CD14-positive monocyte (primary cell): ENCODE results near the gene PGM5. TPM values are rescaled to one million over a fixed set of nuclear protein-coding genes. Genes with fewer than 3 reads are reported as not detected.

Experiments used
- DNase-seq, 3 donors: peaks; one replicate each; pipeline ENCODE4 v3.0.0-alpha.2; 2011 to 2022
- H2AFZ ChIP-seq: 2 replicates; pipeline ENCODE4 v1.6.0; 2012; ENCODE audit warnings: mild to moderate bottlenecking, low read depth, low read length, inconsistent platforms; ENCODE audit not compliant: insufficient read depth, poor library complexity, severe bottlenecking
- H3K27ac ChIP-seq, 2 donors: 1 replicate in 1 of 2; 2 replicates in 1 of 2; pipeline ENCODE4 v1.5.1; 2012 to 2013; ENCODE audit warnings: low read length in 2 of 2, control low read depth in 1 of 2, inconsistent platforms in 1 of 2, low read depth in 1 of 2, mild to moderate bottlenecking in 1 of 2
- H3K27me3 ChIP-seq, 2 donors: one replicate each; pipeline versions ENCODE4 v1.6.0 to v1.6.1; 2011 to 2013; ENCODE audit warnings: low read length in 2 of 2; ENCODE audit not compliant: control insufficient read depth in 2 of 2, insufficient read depth in 2 of 2
- H3K36me3 ChIP-seq, 2 donors: replicated peaks in 1 of 2; 1 replicate in 1 of 2; 2 replicates in 1 of 2; pipeline versions ENCODE4 v1.5.1 to v1.6.1; 2012 to 2013; ENCODE audit warnings: low read length in 2 of 2, control low read depth in 1 of 2, inconsistent platforms in 1 of 2, mild to moderate bottlenecking in 1 of 2; ENCODE audit not compliant: insufficient read depth in 2 of 2, control insufficient read depth in 1 of 2
- H3K4me1 ChIP-seq, 2 donors: 1 replicate in 1 of 2; 2 replicates in 1 of 2; pipeline versions ENCODE4 v1.5.1 to v1.6.1; 2012 to 2013; ENCODE audit warnings: low read length in 2 of 2, control low read depth in 1 of 2, inconsistent platforms in 1 of 2, mild to moderate bottlenecking in 1 of 2, moderate library complexity in 1 of 2; ENCODE audit not compliant: insufficient read depth in 2 of 2, control insufficient read depth in 1 of 2
- H3K4me2 ChIP-seq: replicated peaks from 2 replicates; pipeline ENCODE3; 2012; ENCODE audit warnings: low read length, moderate library complexity, mild to moderate bottlenecking; ENCODE audit not compliant: poor library complexity, severe bottlenecking; ENCODE audit errors: extremely low read depth
- H3K4me3 ChIP-seq, 3 experiments: fragments of 200-600 bp in 1 of 3; sonication (generic) in 1 of 3; replicated peaks in 1 of 3; 1 replicate in 2 of 3; 2 replicates in 1 of 3; pipeline ENCODE4 v1.5.1; 2011 to 2013; ENCODE audit warnings: low read length in 3 of 3, mild to moderate bottlenecking in 3 of 3, control low read depth in 2 of 3, low read depth in 2 of 3, inconsistent platforms in 1 of 3, moderate library complexity in 1 of 3
- H3K79me2 ChIP-seq: 2 replicates; pipeline ENCODE4 v1.6.0; 2012; ENCODE audit warnings: mild to moderate bottlenecking, control low read depth, inconsistent platforms, low read length, moderate library complexity; ENCODE audit not compliant: insufficient read depth
- H3K9ac ChIP-seq: 2 replicates; pipeline ENCODE4 v1.6.0; 2017; ENCODE audit warnings: low read length, mild to moderate bottlenecking; ENCODE audit not compliant: insufficient read depth, poor library complexity, severe bottlenecking
- H3K9me3 ChIP-seq, 2 donors: replicated peaks in 1 of 2; 1 replicate in 1 of 2; 2 replicates in 1 of 2; pipeline versions ENCODE4 v1.5.1 to v1.6.1; 2012 to 2013; ENCODE audit warnings: low read length in 2 of 2, control low read depth in 1 of 2; ENCODE audit not compliant: control insufficient read depth in 1 of 2, insufficient read depth in 1 of 2
- H4K20me1 ChIP-seq: 2 replicates; pipeline ENCODE4 v1.6.0; 2012; ENCODE audit warnings: mild to moderate bottlenecking, low read length, control low read depth, moderate library complexity; ENCODE audit not compliant: insufficient read depth
- H3K27ac Mint-ChIP-seq, 7 donors: one replicate each; pipeline ENCODE4 v1.8.0; 2020; ENCODE audit warnings: mild to moderate bottlenecking in 7 of 7, mixed read lengths in 7 of 7, moderate library complexity in 6 of 7, inconsistent platforms in 2 of 7
- H3K27me3 Mint-ChIP-seq, 3 donors: one replicate each; pipeline ENCODE4 v1.8.0; 2021 to 2022; ENCODE audit warnings: low read depth in 3 of 3, mild to moderate bottlenecking in 3 of 3, mixed read lengths in 3 of 3, moderate library complexity in 3 of 3, inconsistent platforms in 1 of 3
- H3K36me3 Mint-ChIP-seq, 2 donors: one replicate each; pipeline ENCODE4 v1.8.0; 2020; ENCODE audit warnings: mixed read lengths in 2 of 2, inconsistent platforms in 1 of 2, mild to moderate bottlenecking in 1 of 2
- H3K4me1 Mint-ChIP-seq: one replicate; pipeline ENCODE4 v1.8.0; 2020; ENCODE audit warnings: mild to moderate bottlenecking, mixed read lengths
- H3K4me3 Mint-ChIP-seq, 2 donors: one replicate each; pipeline ENCODE4 v1.8.0; 2020; ENCODE audit warnings: mild to moderate bottlenecking in 2 of 2, mixed read lengths in 2 of 2, moderate library complexity in 1 of 2
- H3K9me3 Mint-ChIP-seq, 7 donors: one replicate each; pipeline ENCODE4 v1.8.0; 2020 to 2022; ENCODE audit warnings: mixed read lengths in 7 of 7, mild to moderate bottlenecking in 6 of 7, moderate library complexity in 6 of 7, inconsistent platforms in 2 of 7
- CTCF ChIP-seq: fragments of 200-600 bp; IDR thresholded peaks from one replicate; pipeline ENCODE4 v1.8.0; 2022; ENCODE audit warnings: antibody characterized with exemption, mild to moderate bottlenecking
- whole genome bisulfite sequencing: methylation state at CpG from one replicate; pipeline ENCODE4 v1.1.5; 2013; ENCODE audit warnings: missing lambda C conversion rate; ENCODE audit not compliant: insufficient coverage; 5-methylcytosine and 5-hydroxymethylcytosine counted together
- intact Hi-C, 2 donors: fragments of 100-400 bp; cut with micrococcal nuclease; formaldehyde crosslinking; loops; one replicate each; pipeline versions ENCODE4 v1.15.0 to v1.15.1; 2023
- polyA plus RNA-seq, 3 donors: library from polyadenylated mRNA; depleted of rRNA in 1 of 3; unstranded in 2 of 3; stranded (reverse) in 1 of 3; fragments of 300-500 nt in 2 of 3; fragments of >200 nt in 1 of 3; fragmentation: Illumina TruSeq in 2 of 3; gene quantifications; 1 replicate in 2 of 3; 2 replicates in 1 of 3; pipeline ENCODE4 v1.2.3, GENCODE V29; 2012 to 2021

Gene PGM5
- polyA plus RNA-seq, 3 donors: 0.35 to 1.2 (median 1.1) TPM

- peaks cover 10% of the 10 kb centered on the region for H3K4me1 Mint-ChIP-seq
- Histone ChIP-seq H3K9me3 (no peaks in the 10 kb centered on the region), H3K36me3 (no peaks in the 10 kb centered on the region), H3K4me2 (no peak overlapping the region), H3K4me3 (no peak overlapping the region), H3K27ac (no peak overlapping the region), H3K9ac (no peak overlapping the region), H3K79me2 (no peaks in the 10 kb centered on the region), H3K4me1 (no peaks in the 10 kb centered on the region), H3K27me3 (no peaks in the 10 kb centered on the region), H4K20me1 (no peaks in the 10 kb centered on the region), H2AFZ (no peak overlapping the region)
- H3K9me3 Mint-ChIP-seq: no peaks in the 10 kb centered on the region
- intact Hi-C loops: no loop called here
- no peak overlapping the region for H3K4me3 Mint-ChIP-seq
- H3K27me3 Mint-ChIP-seq: peaks cover 0 to 2% (median 0%) of the 10 kb centered on the region in 3 donors
- no peak for TF ChIP-seq CTCF
- no peak for DNase-seq
- no CpG with 5 or more reads among the region's 2 CpGs for WGBS
- peak overlapping the region in 1 of 7 donors; percentile 18 for H3K27ac Mint-ChIP-seq
- H3K36me3 Mint-ChIP-seq: no peaks in the 10 kb centered on the region
Observed at GRCh38 chr9:68498816-68499215, 142.4 kb downstream of the PGM5 start.

GRCh38 chr9:68500457-68501381 is 144.3 kb downstream of the PGM5 start:
- Mint-ChIP-seq H3K9me3 (peaks cover 0 to 5% (median 0%) of the 10 kb centered on the region in 7 donors), H3K36me3 (no peaks in the 10 kb centered on the region), H3K27me3 (no peaks in the 10 kb centered on the region), H3K4me3 (no peak overlapping the region), H3K4me1 (peaks cover 14% of the 10 kb centered on the region), H3K27ac (peak overlapping the region in 1 of 7 donors; percentile 55)
- Histone ChIP-seq H3K4me1 (peaks cover 3% of the 10 kb centered on the region in 2 donors), H3K4me2 (no peak overlapping the region), H2AFZ (no peak overlapping the region), H4K20me1 (no peaks in the 10 kb centered on the region), H3K9me3 (no peaks in the 10 kb centered on the region), H3K27me3 (no peaks in the 10 kb centered on the region), H3K79me2 (no peaks in the 10 kb centered on the region), H3K36me3 (no peaks in the 10 kb centered on the region), H3K4me3 (no peak overlapping the region), H3K9ac (no peak overlapping the region), H3K27ac (no peak overlapping the region)
- DNase-seq: peak in 1 of 3 donors; percentile 10
- whole genome bisulfite sequencing: 100% methylated on average over 1 of the region's 9 CpGs
- intact Hi-C loops: loop anchor here in 1 of 2 donors (10.0 kb wide), 1 partner anchor 64 kb away; no protein-coding TSS in a partner anchor
- TF ChIP-seq CTCF: no peak
